NOMO-1 (cell line): ENCODE results near the gene TMEM107.
A peak's percentile ranks its signal among the peaks of the same experiment; 100 is the strongest.
"Not testable (repeated sequence)": the region's sequence is repeated elsewhere in the genome, so short reads cannot be mapped to it uniquely, and the experiment has no call there.

Source experiments
- DNase-seq, 2 experiments: peaks; one replicate each; lab custom pipeline; 2025; ENCODE audit not compliant: unreplicated experiment in 2 of 2; lab: John Stamatoyannopoulos, UW

The TMEM107 gene

GRCh38 chr17:8176197-8176940, at the start of gene TMEM107:
Gene TMEM107, minus strand, starts transcription at chr17:8176380. Its CDS starts 94 bp downstream, at chr17:8176286.
- peak; percentile 81 to 86 for DNase-seq

- DNase-seq = no peak
These were observed 49.0 kb upstream of the TMEM107 start for GRCh38 chr17:8224891-8225812.

DNA sequence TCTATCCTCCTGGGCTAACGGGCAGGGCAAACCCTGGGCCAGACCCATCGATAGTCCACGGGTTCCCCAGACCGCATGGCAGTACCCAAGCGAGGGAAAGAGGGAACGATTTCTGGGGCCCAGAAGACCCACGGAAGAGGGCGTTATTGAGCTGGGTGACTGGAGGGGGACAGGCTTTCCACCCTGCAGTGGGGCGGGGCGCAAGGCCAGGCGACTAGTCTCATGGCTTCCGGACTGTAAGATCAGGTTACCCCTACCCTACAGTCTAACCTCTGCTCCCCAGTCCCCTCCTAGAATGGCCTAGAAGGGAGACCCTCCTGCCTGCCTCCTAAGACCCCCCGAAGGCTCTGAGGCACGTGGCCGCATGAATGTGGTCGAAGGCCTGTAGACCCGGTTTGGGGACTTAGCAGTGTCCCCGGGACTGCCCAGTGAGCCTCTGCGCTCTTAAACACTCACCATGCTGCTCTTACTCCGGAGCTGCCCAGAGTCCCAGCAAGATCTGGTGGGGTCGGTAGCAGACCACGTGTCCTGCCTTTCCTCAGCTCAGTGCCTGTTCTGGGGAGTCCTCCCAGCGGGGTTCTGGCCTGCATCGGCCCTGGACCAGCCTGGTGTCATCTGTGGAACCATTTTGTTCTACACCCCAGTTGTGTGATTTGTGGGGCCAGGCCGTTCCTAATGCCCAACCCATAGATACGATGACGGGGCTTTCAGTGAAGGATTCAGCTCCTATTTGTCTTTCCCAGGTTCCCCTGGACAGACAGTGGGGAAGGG, 47.4 kb upstream of the TMEM107 start:
- DNase-seq = peak; percentile 66 to 74

DNA sequence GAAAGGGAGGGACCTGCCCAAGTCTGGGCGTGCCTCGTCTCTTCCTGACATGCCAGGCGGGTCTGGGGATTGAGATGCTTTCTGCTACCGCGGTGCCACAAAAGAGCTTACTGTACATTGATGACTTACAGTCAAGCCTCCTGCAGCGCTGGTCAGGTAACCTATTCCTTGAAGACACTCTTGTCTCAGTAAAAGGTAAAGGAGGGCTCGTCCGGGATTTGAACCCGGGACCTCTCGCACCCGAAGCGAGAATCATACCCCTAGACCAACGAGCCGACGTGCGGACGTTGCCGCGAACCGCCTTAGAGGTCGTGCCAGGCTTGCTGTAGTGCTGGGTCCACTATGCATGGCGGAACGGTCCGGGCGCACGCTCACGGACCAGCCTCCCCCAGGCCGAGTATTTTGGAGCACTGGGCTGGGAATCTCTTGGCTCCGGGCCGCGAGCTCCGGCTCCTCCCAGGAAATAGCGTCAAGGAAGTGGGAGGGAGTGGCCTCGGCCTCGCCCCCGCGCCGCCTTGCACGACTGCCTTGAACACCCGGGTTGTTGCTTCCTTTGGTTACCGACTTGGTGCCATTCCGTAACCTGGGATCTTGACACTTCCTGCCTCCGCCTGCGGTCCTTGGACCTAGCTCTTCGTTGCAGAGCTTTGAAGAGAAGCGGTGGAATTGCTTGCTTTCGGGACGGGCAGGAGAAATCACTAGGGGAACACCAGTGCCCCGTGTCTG, 46.6 kb upstream of the TMEM107 start:
- peak; percentile 77 to 84 for DNase-seq

DNA sequence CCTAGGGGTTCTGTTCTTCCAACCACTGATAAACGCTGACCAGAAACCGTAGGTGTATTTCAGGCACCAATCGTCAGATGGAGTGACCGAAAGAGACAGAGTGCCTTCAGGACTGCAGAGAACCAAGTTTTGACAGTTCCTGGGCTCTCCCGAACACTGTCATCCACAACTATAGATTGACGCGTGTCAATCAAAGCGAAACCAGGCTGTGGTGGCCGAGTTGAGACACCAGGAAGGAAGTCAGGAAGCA, 46.1 kb upstream of the TMEM107 start:
- DNase-seq = no peak

DNA sequence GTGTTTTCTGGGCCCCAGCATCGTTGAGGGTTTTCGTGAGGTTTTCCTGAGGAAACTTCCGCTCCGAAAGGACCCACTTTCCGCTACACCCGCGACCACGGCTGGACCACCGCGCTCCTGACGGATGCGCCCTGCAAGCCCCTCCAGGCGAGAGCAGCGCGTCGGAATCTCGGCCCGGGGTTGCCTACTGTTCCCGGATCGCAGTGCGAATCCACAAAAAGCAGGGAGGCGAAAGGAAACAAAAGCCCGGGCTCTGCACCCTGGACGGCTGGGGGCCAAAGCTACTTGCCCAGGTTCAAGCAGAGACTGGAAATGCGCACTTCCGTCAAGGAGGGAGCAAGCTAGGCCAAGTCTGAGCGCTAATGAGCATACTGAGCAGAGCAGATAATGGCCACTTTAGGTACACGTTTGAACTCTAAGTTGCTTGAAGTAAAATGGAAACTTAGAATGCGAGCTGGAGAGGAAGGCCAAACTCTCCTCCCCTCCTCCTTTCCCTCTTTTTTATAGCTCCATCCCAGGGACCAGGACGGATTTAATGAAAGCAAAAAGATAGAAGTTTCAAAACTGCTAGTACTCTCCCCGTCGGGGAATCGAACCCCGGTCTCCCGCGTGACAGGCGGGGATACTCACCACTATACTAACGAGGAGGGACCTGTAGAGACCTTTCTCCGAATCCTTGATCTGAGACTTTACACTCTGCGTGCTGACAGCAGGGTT, 45.6 kb upstream of the TMEM107 start:
- peak; percentile 72 to 89 for DNase-seq

DNA sequence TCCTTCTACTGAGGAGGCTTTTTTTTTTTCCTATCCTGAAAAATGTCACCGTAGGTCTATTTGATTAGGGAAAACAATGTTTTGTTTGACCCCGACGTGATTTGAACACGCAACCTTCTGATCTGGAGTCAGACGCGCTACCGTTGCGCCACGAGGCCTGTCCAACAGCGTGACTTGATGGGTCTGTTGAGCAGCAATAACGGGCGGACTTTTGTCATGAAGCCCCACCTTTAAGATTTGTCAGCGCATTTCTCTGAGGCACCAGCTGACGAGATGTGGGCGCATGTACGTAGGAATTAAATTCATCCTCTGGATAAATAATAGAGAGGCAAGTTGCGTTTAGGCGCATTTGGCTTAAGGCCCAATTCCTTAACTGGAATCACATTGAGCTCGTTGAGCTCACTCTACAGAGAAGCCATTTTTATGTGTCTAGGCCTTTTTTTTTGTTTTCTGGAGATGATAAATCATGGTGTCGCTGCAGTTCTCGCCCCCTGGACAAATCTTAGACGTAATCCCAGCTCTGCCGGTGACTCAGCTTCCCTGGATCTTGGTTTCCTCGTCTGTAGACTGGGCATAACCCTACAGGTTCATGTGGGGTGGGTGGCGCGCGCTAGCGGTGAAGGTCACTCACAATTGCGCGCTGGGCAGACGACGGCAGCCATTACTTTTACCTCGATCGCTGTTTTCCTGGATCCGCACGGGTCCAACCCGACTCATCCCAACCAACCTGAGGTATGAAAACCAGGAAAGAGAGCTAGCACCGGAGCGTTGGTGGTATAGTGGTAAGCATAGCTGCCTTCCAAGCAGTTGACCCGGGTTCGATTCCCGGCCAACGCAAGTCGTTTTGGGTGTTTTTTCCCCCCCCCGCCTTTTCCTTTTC, 44.8 kb upstream of the TMEM107 start:
- peak; percentile 65 to 68 for DNase-seq

DNA sequence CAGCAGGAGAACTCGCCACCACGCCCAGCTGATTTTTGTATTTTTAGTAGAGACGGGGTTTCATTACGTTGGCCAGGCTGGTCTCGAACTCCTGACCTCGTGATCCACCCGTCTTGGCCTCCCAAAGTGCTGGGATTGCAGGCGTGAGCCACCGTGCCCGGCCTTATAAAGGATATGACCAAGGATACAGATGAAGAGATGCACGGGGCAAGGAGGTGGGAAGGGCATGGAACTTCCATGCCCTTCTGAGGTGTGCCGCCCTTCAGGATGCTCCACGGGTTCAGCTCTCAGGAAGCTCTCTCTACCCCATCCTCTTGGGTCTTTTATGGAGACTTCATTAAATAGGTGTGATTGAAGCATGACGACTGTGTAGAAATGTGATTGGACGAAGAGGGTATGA, 37.8 kb upstream of the TMEM107 start:
- not testable (repeated sequence) for DNase-seq

- DNase-seq = peak in 1 of 2 experiments; percentile 4
These were observed 36.4 kb upstream of the TMEM107 start for GRCh38 chr17:8212312-8213180.

DNA sequence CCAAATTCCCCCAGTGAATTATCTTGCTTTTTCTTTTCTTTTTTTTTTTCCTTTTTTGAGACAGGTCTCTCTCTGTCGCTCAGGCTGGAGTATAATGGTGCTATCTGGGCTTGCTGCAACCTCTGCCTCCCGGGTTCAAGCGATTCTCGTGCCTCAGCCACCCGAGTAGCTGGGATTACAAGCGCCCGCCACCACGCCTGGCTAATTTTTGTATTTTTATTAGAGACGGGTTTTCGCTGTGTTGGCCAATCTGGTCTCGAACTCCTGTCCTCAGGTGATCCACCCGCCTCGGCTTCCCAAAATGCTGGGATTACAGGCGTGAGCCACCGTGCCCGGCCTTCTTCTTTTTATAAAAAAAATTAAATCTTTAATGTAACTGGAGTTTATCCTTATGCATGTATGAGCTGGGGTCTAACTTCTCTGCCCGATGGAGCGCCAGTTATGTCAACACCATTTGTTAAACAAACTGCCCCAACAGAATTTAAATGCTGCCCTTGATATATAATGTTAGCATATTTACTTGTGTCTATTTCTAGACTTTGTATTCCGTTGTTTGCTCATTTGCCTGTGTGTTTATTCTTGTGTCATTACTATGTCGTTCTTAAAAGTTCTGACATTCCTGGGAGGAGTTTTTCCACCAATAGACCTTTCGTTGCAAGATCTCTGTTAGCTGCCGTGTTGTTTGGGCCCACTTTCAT, 34.7 kb upstream of the TMEM107 start:
- no peak for DNase-seq

DNA sequence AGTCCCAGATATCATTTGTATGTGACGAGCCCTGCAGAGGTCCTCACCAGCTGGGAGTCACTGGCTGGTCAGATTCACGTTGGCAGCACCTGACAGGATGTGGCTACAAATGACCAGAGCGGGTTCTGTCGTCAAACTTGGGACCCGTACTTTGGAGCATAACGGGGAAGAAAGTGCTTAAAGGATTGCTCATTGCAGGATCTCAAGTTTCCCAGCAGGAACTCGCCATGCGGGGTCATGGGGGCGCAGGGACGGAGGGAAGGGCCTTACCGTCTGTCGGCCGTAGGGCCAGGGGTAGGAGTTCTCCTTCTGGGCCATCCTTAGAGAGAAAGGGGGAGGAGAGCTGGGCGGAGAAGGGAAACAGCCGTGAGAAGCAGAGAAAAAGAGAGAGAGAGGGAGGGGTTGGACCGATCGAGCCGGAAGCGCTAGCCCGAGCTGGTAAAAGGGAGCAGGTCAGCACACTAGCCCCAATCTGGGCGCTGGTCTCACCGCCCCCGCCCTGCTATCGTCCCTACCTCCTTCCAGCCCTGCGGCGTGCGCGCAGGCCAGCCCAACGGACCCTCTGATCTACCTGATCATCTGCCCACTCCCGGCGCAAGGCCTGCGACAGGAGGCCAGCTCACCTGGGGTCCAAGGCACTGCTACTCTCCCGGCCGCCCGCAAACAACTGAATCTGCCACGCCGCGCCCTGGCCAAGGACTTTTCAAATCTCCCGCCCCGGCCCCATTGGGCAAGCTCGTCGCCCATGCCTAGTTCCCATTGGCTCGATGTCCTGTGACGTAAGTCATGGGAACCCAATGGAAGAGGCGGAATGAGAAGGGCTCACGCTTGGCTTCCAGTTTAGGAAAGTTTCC, 34.0 kb upstream of the TMEM107 start, which contains the start of gene AURKB:
Gene AURKB, minus strand, starts transcription at position 669 of the 854 bp plus-strand sequence. Its CDS starts 351 bp downstream, at position 318.
- peak; percentile 88 to 91 for DNase-seq

GRCh38 chr17:8206536-8206935, 30.4 kb upstream of the TMEM107 start:
- no peak for DNase-seq

GRCh38 chr17:8204761-8205555, 28.8 kb upstream of the TMEM107 start:
- DNase-seq = no peak

- peak; percentile 88 to 95 for DNase-seq
These were observed 16.1 kb upstream of the TMEM107 start for GRCh38 chr17:8192070-8192815.

DNA sequence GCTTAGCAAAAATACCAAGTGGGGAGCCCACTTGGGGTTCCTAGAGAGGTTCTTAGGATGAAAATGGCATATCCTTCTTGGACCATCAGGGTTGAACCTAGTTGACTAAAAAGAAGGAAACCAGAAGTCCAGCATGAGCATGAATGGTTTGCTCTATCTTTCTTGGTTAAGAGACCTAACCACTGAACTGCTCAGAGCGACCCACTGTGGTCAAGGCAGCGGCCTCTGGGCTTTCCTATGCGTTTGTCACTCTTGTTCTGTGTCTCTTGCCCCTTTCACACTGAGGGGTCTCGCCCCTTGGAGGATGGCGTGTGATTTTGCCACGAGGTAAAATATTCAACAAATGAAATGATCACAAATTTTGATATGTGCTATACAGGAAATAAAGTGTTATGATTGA, 14.3 kb upstream of the TMEM107 start:
- no peak for DNase-seq
